Cortex of kidney (tissue), 1 donor: ENCODE data around the gene TSHZ2.
"Not testable (repeated sequence)": the region's sequence is repeated elsewhere in the genome, so short reads cannot be mapped to it uniquely, and the experiment has no call there.

Experiments used
- DNase-seq: peaks from one replicate; lab custom pipeline; 2025; lab: John Stamatoyannopoulos, UW

The TSHZ2 gene

DNA sequence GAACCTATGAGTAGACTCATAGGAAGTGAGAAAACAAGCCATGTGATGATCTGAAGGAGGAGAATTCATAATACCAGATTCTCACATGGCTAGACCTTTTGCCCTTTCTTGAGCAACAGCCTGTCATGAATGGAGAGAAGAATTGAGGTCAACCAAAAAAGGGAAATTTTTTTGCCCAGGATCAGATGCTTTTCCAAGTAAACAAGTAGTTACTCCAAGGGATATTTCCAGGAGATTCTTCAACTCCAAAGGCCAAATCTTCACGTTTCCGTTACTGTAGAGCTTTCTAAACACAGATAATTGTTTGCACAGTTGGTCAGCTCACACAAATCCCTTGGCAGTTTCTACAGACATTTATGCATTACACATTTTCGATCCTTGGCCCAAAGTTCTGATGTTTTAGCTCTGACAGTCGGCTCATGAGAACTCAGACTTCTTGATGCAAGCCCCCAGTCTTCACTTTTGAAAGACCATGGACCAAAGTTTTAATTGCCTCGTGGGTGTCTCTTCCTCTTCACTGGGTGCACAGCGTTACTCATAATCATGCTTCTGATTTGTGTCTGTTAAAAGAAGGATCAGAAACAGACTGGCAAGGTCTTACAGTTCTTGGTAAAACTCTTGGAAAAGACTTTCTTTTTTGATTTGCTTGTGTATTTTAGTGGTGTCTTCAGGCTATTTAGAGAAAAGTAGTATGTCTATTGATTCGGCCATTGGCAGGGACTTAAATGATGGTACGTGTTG is 115.0 kb downstream of the TSHZ2 start:
- DNase-seq = no peak

DNA sequence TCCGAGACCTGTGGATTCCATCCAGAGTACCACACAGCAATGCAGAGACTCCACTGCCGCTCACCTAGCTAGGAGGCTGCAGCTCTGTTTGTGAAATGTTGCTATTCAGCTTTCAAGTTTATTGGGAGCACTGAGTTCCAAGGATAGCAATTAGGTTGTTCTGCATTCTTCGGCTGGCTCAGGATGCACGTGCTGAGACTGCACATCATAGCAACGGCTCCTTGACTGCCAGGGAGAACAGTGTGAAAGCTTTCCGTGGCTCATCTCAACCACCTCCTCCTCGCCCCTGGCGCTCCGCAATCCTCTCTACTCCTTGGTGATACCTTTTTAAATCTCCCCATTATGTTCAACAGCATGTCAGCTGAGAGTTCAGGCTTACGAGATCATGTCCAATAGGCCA is 116.6 kb downstream of the TSHZ2 start:
- no peak for DNase-seq

DNA sequence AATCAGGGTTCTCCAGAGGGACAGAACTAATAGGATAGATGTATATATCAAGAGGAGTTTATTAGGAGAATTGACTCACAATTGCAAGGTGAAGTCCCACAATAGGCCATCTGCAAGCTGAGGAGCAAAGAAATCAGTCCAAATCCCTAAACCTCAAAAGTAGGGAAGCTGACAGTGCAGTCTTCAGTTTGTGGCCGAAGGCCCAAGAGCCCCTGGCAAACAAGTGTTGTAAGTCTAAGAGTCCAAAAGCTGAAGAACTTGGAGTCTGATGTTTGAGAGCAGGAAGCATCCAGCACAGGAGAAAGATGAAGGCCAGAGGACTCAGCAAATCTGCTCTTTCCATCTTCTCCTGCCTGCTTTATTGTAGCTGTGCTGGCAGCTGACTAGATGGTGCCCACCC is 117.7 kb downstream of the TSHZ2 start:
- DNase-seq = not testable (repeated sequence)

DNA sequence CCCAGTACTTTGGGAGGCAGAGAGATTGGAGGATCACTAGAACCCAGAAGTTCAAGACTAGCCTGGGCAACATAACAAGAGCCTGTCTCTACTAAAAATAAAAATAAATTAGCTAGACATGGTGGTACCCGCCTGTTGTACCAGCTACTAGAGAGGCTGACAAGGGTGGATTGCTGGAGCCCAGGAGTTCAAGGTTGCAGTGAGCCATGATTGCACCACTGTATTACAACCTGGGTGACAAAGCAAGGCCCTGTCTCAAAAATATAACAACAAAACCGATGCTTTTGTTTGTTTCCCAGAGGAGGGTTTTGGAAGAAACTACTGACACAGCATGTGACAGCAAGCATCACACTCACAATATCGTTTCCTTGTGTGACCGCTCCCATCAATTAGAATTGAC is 119.6 kb downstream of the TSHZ2 start:
- no peak for DNase-seq

DNA sequence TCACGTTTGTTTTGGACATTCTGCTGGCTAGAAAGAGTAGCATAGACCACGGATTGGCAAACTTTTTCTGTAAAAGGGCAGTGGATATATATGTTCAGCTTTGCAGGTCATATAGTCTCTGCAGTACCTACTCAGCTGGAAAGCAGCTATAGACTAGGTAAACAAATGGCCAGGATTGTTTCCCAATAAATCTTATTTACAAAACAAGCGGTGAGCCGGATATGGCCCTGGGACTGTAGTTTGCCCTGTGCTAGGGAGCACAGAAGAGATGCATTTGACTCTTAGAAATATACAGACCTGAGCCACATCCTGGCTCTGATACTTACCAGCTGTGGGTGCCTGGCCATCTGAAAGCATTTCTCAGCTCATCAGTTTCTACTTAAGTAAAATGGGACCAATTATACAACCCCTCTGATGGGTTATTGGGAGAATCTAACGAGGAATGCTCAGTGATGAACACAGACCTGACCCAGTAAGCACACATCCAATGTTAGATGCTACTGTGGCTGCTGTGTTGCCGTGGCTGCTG is 120.7 kb downstream of the TSHZ2 start:
- no peak for DNase-seq

DNA sequence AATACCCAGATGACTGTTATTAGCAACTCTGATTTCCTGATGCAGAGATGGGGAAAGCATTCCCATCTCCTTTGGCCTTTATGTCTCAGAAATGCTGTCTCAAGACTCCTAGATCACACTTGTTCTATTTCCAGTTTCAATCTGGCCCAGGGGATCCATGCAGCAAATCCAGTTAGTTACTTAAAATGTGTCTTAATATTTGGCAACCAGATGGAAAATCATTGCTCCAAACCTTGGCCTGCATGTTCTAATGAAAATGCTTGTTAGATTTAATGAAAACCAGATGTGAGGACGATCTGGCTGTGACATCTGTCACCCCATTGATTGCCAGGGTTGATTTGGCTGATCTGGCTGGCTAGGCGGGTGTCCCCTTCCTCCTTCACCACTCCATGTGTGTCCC is 125.2 kb downstream of the TSHZ2 start:
- no peak for DNase-seq

DNA sequence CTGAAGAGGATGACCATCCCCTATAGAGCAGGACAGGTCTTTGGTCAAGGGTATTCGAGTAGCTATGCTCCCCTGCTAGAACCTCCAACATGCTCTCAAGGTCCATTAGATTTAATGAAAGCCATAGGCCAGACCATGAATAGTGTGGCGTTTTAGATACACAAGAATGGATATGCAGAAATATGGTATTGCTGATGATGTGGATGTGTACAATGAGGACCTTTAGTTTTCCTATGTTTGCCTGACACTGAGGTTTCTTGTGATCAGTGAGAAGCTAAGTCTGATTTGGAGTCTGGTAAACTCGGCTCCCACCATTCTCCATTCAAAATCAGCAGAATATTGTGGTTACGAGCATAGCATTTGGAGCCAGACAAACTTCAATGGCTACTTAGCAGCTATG is 125.6 kb downstream of the TSHZ2 start:
- no peak for DNase-seq

DNA sequence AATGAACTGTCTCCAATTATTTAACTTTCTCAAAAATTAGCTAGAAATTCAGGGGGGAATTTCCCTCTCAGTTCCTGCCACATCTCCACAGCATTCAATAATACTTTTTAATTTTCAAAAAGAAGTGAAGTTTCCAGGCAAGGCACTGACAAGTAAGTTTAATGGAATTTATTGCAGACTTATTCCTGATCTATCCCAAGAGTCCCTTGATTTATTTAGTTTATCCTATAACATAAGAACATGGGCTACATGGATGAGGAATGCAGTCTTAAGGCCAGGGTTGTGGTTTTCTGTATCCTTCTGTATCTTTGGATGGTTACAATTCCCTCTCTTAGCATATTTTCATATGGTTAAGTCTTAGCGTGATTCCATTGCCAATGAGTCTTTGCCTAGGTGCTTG is 126.5 kb downstream of the TSHZ2 start:
- DNase-seq = no peak

DNA sequence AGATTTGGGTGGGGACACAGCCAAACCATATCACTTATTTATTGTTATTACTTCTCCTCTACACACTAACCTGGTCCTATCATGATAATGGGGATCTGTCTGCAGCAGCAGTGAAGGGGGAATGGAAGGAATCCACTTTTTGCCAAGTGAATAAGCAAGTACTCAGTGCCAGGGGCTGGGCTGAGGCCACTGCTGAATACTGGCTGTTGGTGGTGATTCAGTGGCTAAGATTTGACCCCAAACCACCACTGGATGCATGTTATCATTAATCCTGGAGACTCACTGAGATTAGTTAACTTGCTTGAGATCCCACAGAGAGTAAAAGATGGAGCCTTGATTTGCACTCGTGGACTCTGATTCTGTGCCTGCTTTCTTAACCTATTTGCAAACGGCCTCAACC is 127.7 kb downstream of the TSHZ2 start:
- no peak for DNase-seq

DNA sequence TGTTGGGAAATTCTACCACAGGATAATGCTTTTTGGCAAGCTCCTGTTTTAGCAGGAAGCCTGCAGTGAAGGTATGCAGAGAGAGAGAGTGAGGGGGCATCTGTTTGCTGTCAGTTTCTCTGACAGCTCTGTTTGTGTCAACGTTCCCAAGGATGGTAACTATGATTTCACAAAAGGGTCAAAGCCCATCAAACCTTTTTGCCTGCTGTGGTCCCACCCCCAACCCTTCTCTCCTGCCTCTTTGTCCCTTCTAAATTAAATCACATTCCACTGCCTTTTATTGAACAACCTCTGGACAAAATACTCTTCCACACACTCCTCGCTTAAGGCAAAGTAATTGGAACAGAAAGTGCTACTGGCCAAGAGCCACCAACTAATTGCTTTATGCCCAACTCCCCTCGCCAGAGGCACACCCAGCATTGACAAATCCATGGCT is 128.3 kb downstream of the TSHZ2 start:
- DNase-seq = no peak

DNA sequence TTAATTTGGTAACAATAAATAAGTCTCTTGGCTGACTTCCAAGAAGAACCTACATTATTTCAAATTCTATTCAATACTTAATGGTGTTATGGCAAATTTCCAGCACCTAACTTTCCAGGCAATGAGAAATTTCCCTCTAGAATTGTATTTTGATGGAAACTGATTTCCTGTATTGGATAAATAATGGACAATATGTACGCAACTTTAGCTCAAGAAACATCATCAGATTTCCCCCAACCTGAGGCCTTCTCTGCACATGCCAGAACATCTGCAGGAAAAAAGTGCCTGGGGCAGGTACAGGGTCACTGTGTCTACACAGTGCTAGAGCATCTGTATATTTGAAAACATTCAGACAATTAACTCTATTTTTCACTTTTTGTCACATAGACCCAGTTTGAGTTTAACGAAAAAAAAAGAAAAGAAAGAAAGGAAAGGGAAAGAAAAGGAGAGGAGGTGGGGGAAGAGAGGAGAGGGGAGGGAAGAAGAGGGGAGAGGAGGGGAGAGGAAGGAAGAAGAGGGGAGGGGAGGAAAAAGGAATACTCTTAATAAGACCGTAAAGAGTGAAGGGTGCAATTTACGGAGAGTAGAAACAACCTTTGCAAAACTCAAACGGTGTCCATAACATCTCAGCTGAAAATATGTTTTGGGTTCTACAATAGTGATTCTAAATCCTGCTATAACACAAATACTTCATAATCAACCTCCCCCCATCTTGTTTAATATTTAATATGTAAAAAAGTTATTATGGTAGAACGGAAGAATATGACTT is 130.0 kb downstream of the TSHZ2 start:
- no peak for DNase-seq

DNA sequence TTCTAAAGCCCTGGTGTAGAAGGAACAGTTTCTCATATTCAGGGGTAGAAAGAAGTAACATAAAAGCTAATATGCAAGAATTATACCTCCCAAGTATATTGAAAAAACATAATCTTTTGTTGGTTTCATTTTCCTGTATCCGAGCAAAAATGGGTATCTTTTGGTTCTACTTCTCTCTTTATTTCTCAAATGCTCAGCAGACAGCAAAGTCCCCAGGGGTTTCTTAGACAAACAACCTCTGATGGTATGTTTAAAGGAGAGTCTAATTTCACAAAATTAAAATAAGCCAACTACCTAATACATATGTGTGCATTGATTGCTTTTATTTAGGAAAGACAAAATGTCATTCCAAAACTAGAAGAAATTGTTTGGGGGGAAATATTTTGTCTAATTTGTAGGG is 131.0 kb downstream of the TSHZ2 start:
- DNase-seq = no peak

DNA sequence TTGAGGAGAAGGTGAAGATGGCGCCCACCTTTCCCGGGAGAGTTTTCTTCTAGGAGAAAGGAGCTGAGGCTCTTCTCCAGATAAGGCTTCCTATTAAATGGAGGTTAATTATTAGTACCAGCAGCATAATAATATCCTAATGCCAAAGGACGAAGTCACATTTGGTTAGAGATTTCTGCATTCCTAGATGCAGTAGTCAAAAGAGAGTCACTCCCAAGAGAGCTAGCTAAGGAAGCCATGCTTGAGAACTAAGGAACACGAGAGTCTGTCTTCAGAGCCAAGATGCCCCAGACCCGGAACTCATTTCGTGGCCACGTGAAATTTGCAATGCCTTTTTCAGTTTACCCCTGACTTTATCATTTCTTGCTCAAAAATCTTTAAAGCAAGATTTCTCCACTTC is 132.7 kb downstream of the TSHZ2 start:
- no peak for DNase-seq

DNA sequence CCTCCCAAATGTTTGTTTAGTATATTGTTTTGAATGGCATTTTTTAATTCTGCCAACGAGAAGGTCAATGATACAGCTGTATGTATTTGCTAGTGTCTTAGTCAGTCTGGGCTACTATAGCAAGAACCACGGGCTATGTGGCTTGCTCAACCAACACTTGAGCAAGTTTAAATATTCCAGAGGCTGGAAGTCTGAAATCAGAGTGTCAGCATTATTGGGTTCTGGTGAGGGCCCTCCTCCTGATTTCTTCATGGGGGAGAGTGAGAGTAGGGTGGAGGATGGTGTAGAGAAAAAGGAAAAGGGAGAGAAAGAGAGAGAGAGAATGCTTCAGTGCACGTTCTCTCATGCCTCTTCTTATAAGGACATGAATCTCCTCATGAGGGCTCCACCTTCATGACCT is 144.6 kb downstream of the TSHZ2 start:
- no peak for DNase-seq

DNA sequence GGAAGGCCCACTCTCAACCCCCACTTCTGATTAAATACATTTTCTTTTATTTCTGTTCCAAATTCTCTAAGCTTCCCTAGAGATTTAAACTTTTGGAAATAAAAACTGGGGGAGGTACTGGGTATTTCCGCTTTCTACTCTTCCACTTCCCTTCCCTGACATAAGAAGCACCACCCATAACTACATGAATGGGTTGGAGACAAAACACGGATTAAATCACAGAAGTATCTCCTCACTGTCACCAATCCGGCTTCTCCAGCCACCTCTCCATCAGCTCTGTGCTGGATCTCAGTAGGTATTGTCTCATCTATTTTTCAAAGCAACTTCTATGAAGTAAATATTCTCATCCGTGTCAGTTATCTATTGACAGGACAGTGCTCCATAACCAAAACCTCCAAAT is 150.7 kb downstream of the TSHZ2 start:
- no peak for DNase-seq

DNA sequence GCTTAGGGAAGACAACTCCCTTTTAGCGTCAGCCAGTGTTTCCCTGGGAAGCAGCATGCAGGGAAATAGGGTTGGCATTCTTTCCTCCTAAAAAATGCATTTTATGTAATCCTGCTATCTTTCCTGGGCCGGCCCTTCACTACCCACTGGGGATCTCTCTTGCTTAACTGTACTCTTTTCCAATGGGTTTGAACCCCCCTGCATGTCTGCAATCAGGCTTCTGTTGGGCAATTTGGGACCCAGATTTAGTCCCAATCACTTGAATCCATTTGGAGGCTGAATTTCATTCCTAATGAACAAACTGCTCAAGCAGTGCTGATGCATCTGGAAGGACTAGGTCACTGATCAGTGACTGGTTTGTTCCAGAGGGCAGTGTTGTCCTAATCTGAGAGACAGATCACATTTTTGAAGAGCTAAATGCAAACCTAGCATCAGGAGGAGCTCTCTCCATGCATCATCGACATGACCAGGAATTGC is 152.0 kb downstream of the TSHZ2 start:
- DNase-seq = no peak

DNA sequence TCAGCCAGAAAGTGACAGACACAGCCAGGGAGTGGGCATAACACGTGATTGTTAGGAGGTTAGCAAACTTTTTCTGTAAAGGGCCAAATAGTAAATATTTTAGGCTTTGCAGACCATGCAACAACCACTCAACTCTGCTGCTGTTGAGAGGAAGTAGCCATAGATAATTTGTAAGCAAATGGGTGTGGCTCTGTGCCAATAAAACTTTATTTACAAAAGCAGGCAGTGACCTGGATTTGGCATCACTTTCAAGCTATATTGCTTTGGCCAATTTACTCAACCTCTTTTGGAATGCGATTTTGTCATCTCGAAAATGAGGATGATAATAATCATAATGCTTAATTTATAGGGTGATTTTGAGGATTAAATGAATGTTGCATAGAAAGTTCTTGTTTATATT is 152.6 kb downstream of the TSHZ2 start:
- no peak for DNase-seq

DNA sequence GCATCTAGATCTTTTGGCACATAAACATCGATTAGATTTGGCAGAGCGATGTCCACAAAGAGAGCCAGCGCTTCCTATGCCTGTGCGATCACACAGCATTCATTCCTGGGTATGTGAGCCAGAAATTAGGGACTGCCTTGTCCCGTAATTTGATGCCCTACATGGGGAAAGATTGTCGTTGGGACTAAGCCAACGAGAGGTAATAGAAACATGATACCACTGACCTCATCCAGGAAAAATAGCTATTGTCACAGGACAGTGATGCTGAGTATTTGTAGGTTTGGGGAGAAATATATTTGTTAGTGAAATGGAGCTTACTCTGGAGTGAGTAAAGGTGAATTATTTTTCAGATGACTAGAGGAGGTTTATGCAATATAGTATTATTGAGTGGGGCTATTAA is 154.0 kb downstream of the TSHZ2 start:
- DNase-seq = no peak

DNA sequence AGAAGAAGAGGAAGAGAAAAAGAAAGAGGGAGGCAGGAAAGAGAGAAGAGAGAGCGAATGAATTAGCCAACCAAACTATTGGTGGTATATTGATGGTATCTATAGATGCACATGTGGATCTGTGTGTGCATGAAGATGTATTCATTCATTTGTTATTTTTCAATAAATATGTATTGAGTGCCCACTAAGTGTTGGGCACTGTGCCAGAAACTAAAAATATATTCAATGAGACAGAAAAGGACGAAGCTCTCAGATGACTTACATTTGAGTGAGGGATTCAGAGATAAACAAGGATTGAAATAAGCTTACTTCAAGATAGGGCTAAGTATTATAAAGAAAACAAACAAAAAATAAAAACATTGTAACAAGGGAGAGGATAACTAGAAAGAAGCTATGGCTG is 154.9 kb downstream of the TSHZ2 start:
- DNase-seq = no peak

DNA sequence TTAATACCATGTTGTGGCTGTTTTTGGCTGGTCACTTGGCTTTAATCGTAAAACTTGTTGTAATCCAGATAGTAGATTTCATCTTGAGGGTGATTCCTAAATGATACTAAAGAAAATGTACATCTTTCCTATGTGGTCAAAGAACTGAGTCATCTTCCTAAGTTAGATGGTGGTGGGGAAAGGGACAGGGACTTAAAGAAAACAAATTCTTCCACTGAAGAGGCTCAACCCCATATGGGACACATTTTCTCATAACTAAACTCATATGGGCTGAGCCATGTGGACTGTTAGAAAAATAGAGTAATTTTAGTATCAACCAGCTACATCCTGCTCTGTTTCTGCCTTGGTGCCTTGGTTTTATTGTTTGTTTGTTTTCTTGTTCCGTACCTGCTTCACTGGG is 155.8 kb downstream of the TSHZ2 start:
- DNase-seq = no peak

DNA sequence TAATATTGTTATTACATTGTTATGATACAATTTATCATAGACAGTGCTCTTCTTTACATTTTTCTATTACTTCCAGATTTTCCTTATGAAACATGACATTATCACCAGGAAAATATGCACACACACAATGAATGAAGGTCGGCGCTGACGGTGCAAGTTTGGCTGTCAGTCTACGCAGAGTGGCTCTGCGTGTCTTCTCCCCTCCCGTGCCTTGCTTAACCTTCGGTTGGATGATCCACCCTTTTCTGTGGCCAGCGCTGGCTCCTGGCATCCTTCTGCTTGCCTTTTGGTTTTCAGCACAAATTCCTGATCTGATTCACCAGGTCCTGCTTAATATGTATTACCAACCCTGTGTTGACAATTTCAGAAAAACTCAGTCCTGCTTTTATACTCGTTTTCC is 157.4 kb downstream of the TSHZ2 start:
- DNase-seq = no peak

DNA sequence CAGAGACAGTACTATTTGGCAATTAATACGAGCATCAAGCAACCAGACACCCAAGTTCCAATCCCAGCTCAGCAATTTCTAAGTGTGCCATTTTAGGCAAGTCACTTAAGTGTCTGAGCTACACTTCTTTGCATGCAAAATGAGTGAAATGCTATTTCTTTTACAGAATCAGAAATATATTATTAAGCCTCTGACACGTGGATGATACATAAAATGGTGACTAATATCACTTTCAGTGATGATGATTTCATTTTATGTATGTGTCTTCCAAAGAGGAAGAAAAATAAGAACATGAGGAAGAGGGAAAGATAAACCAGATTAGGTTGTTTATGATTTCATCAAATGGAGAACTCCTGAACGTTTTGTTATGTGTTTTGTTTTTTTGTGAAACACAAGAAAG is 158.6 kb downstream of the TSHZ2 start:
- DNase-seq = no peak

DNA sequence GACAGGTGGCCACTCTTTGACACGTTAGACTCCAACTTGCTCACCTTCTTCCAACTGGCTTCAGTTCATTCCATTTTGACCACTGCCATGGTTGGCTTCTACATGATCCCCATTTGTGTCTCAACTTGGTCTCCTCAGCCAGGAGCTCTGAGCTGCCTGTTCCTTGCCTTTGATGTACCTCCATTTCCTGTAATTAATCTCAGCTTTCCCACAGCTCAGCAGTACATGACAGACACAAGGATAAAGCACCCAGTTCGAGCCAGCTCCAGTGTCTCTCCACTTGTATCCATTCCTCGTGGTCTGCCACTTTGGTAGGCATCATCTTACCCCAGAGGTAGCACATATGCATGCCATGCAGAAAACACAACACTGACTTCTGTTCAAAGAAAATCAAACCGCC is 161.0 kb downstream of the TSHZ2 start:
- DNase-seq = no peak
